ENCODE data around the gene ZBTB7C. TPM values are rescaled to one million over a fixed set of nuclear protein-coding genes. Genes with fewer than 3 reads are reported as not detected.

Gene ZBTB7C
- total and polyA plus RNA-seq, 2 of the 8 experiments (the other 6 are each of a cell fraction or from before 2014, with no cell fraction given), result 0.15 to 0.45 TPM

- TF ChIP-seq USF2 (IDR thresholded peaks at IDR 0.05; ENCODE audit: low read length) (no peak), CBX8 (IDR thresholded peaks at IDR 0.05; ENCODE audit: borderline replicate concordance, low read depth, low read length) (no peak)
These were observed 359.0 kb downstream of the ZBTB7C start (continued) for GRCh38 chr18:48050176-48050575.
